RWPE1 (cell line): ENCODE results near the gene NUB1.

Source experiments
- CTCF ChIA-PET: fragments of 350-600 bp; sonication (Branson Sonifier 250); formaldehyde crosslinking; extraction: SDS; loops from one replicate; lab custom pipeline; 2021; lab: Yijun Ruan, JAX
- POLR2A ChIA-PET: fragments of 400-600 bp; formaldehyde crosslinking; extraction: SDS; loops from one replicate; lab custom pipeline; 2020; ENCODE audit warnings: antibody characterized with exemption; ENCODE audit not compliant: low non-redundant PET; lab: Yijun Ruan, JAX
- DNase-seq: peaks from one replicate; pipeline ENCODE4 v3.0.0; 2012; ENCODE audit warnings: low spot score
- H3K27ac ChIP-seq: fragments of 450-650 bp; 2 replicates; pipeline ENCODE4 v1.5.1; 2017
- CTCF ChIP-seq: fragments of 450-650 bp; conservative IDR thresholded peaks from 2 replicates; pipeline ENCODE4 v1.5.1; 2017; ENCODE audit warnings: low read depth, mild to moderate bottlenecking

Gene NUB1

GRCh38 chr7:151406886-151407583 lies 65.4 kb downstream of the NUB1 start:
- no peak for TF ChIP-seq CTCF
- ChIA-PET POLR2A (no interaction called here), CTCF (no interaction called here)
- H3K27ac ChIP-seq: no peak overlapping the region
- no peak for DNase-seq

GRCh38 chr7:151408498-151408838 lies 66.9 kb downstream of the NUB1 start:
- no peak for DNase-seq
- H3K27ac ChIP-seq: no peak overlapping the region
- POLR2A ChIA-PET: no interaction called here
- no peak for TF ChIP-seq CTCF
- CTCF ChIA-PET: interaction anchor here (0.6 kb wide), 1 partner anchor 14 kb away, joined by 3 read pairs; no protein-coding TSS in a partner anchor

GRCh38 chr7:151408839-151409666 lies 67.4 kb downstream of the NUB1 start:
- ChIA-PET POLR2A (no interaction called here), CTCF (interaction anchor here (0.6 kb wide), 1 partner anchor 15 kb away, joined by 3 read pairs; no protein-coding TSS in a partner anchor)
- no peak overlapping the region for H3K27ac ChIP-seq
- TF ChIP-seq CTCF: no peak
- DNase-seq: no peak

GRCh38 chr7:151409667-151410404 lies 68.2 kb downstream of the NUB1 start, which contains the start of gene WDR86:
WDR86 (minus strand) TSS chr7:151410038; CDS start chr7:151409589, 449 bp downstream.
- no peak for TF ChIP-seq CTCF
- no peak within 1 kb of the TSS for H3K27ac ChIP-seq
- ChIA-PET CTCF (no interaction called here), POLR2A (no interaction called here)
- DNase-seq: no peak

- DNase-seq: no peak
- POLR2A ChIA-PET: no interaction called here
These were observed 69.1 kb downstream of the NUB1 start for GRCh38 chr7:151410405-151411390.

More at GRCh38 chr7:151410405-151411390, 69.1 kb downstream of the NUB1 start:
- CTCF ChIA-PET: no interaction called here
- TF ChIP-seq CTCF: no peak
- H3K27ac ChIP-seq: no peak overlapping the region
